ENCODE results near the gene CLDN18. TPM values are rescaled to one million over a fixed set of nuclear protein-coding genes. Genes with fewer than 3 reads are reported as not detected.

CLDN18 gene
- total and polyA plus RNA-seq, 2 experiments from 2014 or later: 0.19 TPM; not detected in 1

- no peaks in the 10 kb centered on the region; the same call in 1 of the 2 replicates for H3K4me1 ChIP-seq (ENCODE audit: insufficient read depth)
- no peak for ATAC-seq
- H3K4me3 ChIP-seq: no peak overlapping the region
- peaks cover 17% of the 10 kb centered on the region for H3K36me3 Mint-ChIP-seq (ENCODE audit: low read depth)
- H3K27ac Mint-ChIP-seq: no peak overlapping the region
- H3K27me3 Mint-ChIP-seq (ENCODE audit: insufficient read depth, low read depth, poor library complexity): peaks cover 7% of the 10 kb centered on the region
- H3F3A ChIP-seq (replicated peaks; ENCODE audit: low read depth): no peaks in the 10 kb centered on the region
- no peak overlapping the region for H3K27ac ChIP-seq (ENCODE audit: low read depth)
- no peak for DNase-seq (ENCODE audit: low spot score)
- H3K36me3 ChIP-seq (ENCODE audit: insufficient read depth): peaks cover 4% of the 10 kb centered on the region; the same call in 1 of the 2 replicates
- H3K27me3 ChIP-seq (ENCODE audit: insufficient read depth): no peaks in the 10 kb centered on the region
- no peaks in the 10 kb centered on the region for H3K9me2 ChIP-seq (ENCODE audit: insufficient read depth)
- H3K9me3 Mint-ChIP-seq: no peaks in the 10 kb centered on the region
- no peak overlapping the region for H2AFZ ChIP-seq
- no peak for TF ChIP-seq EZH2phosphoT487 (IDR thresholded peaks at IDR 0.05; ENCODE audit: unreplicated experiment)
- TF ChIP-seq STAT1 (IDR thresholded peaks at IDR 0.05; ENCODE audit: unreplicated experiment): no peak
- TF ChIP-seq REST (IDR thresholded peaks at IDR 0.05; ENCODE audit: unreplicated experiment): no peak
- no peak for TF ChIP-seq CTCF (conservative IDR thresholded peaks at IDR 0.05; ENCODE audit: low read depth in 2 of 2)
- no peak for TF ChIP-seq EZH2 (IDR thresholded peaks at IDR 0.05; ENCODE audit: low read depth, unreplicated experiment)
- TF ChIP-seq JUNB (IDR thresholded peaks at IDR 0.05; ENCODE audit: unreplicated experiment): no peak
- no peak for TF ChIP-seq NANOG (IDR thresholded peaks at IDR 0.05; ENCODE audit: borderline replicate concordance)
- no peak for TF ChIP-seq ZNF331 (CRISPR knock-in tag; IDR thresholded peaks at IDR 0.05; ENCODE audit: low read depth)
- TF ChIP-seq ETS1 (IDR thresholded peaks at IDR 0.05): no peak
- no peak for TF ChIP-seq ZNF462 (CRISPR knock-in tag; IDR thresholded peaks at IDR 0.05)
- no peak for TF ChIP-seq CREB1 (CRISPR knock-in tag; IDR thresholded peaks at IDR 0.05; ENCODE audit: low read depth)
- no peak for TF ChIP-seq ZNF114 (CRISPR knock-in tag; IDR thresholded peaks at IDR 0.05)
- TF ChIP-seq POLR2AphosphoS5 (IDR thresholded peaks at IDR 0.05; ENCODE audit: low read depth): no peak
- no peaks in the 10 kb centered on the region for H3K79me2 ChIP-seq (replicated peaks; ENCODE audit: insufficient read depth)
- H3K4me3 Mint-ChIP-seq: no peak overlapping the region
- no peak overlapping the region for H3K4me2 ChIP-seq
- H4K20me1 ChIP-seq (replicated peaks; ENCODE audit: insufficient read depth): no peaks in the 10 kb centered on the region
- peaks cover 16% of the 10 kb centered on the region for H3K4me1 Mint-ChIP-seq
Measured at GRCh38 chr3:138065949-138066348, 56.0 kb downstream of the CLDN18 start.
